Heart left ventricle (tissue), 16 donors: ENCODE data around the gene CLCF1. TPM values are rescaled to one million over a fixed set of nuclear protein-coding genes. Genes with fewer than 3 reads are reported as not detected.

ENCODE experiments used
- ATAC-seq, 4 donors: fragments of 200-7000 bp; cut with Tn5 transposase; one replicate each; pipeline ENCODE4 v1.9.1; 2020 to 2022; ENCODE audit warnings: moderate library complexity in 4 of 4, mild to moderate bottlenecking in 3 of 4, moderate number of reproducible peaks in 1 of 4
- DNase-seq, 5 donors: peaks; one replicate each; pipeline ENCODE4 v3.0.0-alpha.2; 2020
- H3K27ac ChIP-seq, 12 donors: fragments of 200-600 bp; sonication (generic) in 4 of 12; one replicate each; pipeline versions ENCODE4 v1.5.0 to v1.8.0; 2016 to 2022; ENCODE audit warnings: mild to moderate bottlenecking in 2 of 12
- H3K27me3 ChIP-seq, 9 donors: fragments of 200-600 bp; sonication (generic) in 2 of 9; one replicate each; pipeline versions ENCODE4 v1.5.1 to v1.8.0; 2016 to 2022; ENCODE audit warnings: mild to moderate bottlenecking in 3 of 9
- H3K36me3 ChIP-seq, 9 donors: fragments of 200-600 bp; sonication (generic) in 2 of 9; one replicate each; pipeline versions ENCODE4 v1.5.0 to v1.8.0; 2018 to 2022; ENCODE audit warnings: mild to moderate bottlenecking in 2 of 9
- H3K4me1 ChIP-seq, 12 donors: fragments of 200-600 bp; sonication (generic) in 4 of 12; one replicate each; pipeline versions ENCODE4 v1.5.0 to v1.8.0; 2016 to 2022; ENCODE audit warnings: mild to moderate bottlenecking in 3 of 12
- H3K4me3 ChIP-seq, 12 donors: fragments of 200-600 bp; sonication (generic) in 4 of 12; one replicate each; pipeline versions ENCODE4 v1.5.0 to v1.8.0; 2017 to 2022; ENCODE audit warnings: mild to moderate bottlenecking in 9 of 12, moderate library complexity in 4 of 12
- H3K9me3 ChIP-seq, 12 donors: fragments of 200-600 bp; sonication (generic) in 4 of 12; one replicate each; pipeline versions ENCODE4 v1.5.0 to v1.8.0; 2016 to 2022; ENCODE audit warnings: mild to moderate bottlenecking in 1 of 12
- CTCF ChIP-seq, 12 donors: fragments of 200-600 bp; sonication (generic) in 4 of 12; IDR thresholded peaks; one replicate each; pipeline versions ENCODE4 v1.5.0 to v1.8.0; 2018 to 2022; ENCODE audit warnings: antibody characterized with exemption in 12 of 12, mild to moderate bottlenecking in 5 of 12
- POLR2A ChIP-seq, 2 donors: fragments of 450-650 bp; IDR thresholded peaks; one replicate each; pipeline ENCODE4 v1.6.1; 2017; ENCODE audit warnings: antibody characterized with exemption in 2 of 2, mild to moderate bottlenecking in 2 of 2, moderate library complexity in 2 of 2
- WGBS, 4 donors: extraction: QIAGEN DNeasy Blood & Tissue Kit in 2 of 4; methylation state at CpG; one replicate each; pipeline versions ENCODE4 v1.1.5 to v1.1.7; 2013 to 2018; 5-methylcytosine and 5-hydroxymethylcytosine counted together
- intact Hi-C, 10 donors: fragments of 100-400 bp; cut with DNase I; formaldehyde crosslinking; loops; one replicate each; pipeline versions ENCODE4 v1.11.1 to v1.14.2; 2022
- polyA plus RNA-seq, 2 donors: library from polyadenylated mRNA; stranded (reverse); fragments of 200-250 nt; gene quantifications; one replicate each; pipeline ENCODE4 v1.2.3, GENCODE V29; 2013
- total RNA-seq, 9 donors: library from RNA; depleted of rRNA in 2 of 9; stranded (reverse); fragments of >200 nt in 2 of 9; fragmentation: NEBNext Ultra II Directional in 3 of 9; extraction: Animal tissue kit (Norgen Biotek cat#: 25700) in 3 of 9; gene quantifications; one replicate each; pipeline versions ENCODE4 v1.1.0 to v1.2.4, GENCODE V29; 2016 to 2023
- donor health status: ischemic (EF 13 %, LVEDD 7.1; RV severe dilation, severe dysfunction).
- donor health status: healthy with polysubstance abuse.
- donor health status: DM: no; HTN: yes; CAD: no.
- donor health status: DM: no; HTN: no; CAD: no.
- donor health status: ischemic (EF 25% LVEDD 6.9; RV normal size, moderate dysfunction).
- donor health status: ischemic (EF 25% LVEDD 5.7; RV mildly dilated, moderate dysfunction).
- donor health status: healthy.
- donor health status: DM: yes; HTN: yes; CAD: no.
- donor health status: ischemic (EF 35%, LVEDD 5.7; RV mildly dilated, moderate dysfunction).
- donor health status: nonischemic (EF 11% LVEDD 7.7; RV severe dilation, severe dysfunction).
- donor health status: DM: yes; HTN: yes; CAD: no.
- donor health status: PGD.
- donor health status: ischemic (EF 29% LVEDD 5.4; RV normal size, mild dysfunction).
- donor health status: nonischemic (EF 23%, LVEDD 6.1; RV moderate dilation, normal function).

CLCF1 gene
- total and polyA plus RNA-seq, 11 donors = 0.25 to 17.1 (median 1.7) TPM

GRCh38 chr11:67400942-67401494 is 27.6 kb upstream of the CLCF1 start:
- peak in 1 of 5 donors; percentile 78 for DNase-seq
- Histone ChIP-seq H3K9me3 (no peaks in the 10 kb centered on the region), H3K27me3 (no peaks in the 10 kb centered on the region), H3K4me1 (peaks cover 0 to 66% (median 34%) of the 10 kb centered on the region in 12 donors), H3K36me3 (peaks cover 0 to 46% (median 35%) of the 10 kb centered on the region in 9 donors), H3K4me3 (peak overlapping the region; percentile 74 to 100 (median 86)), H3K27ac (peak overlapping the region; percentile 91 to 99 (median 97))
- TF ChIP-seq POLR2A (IDR thresholded peaks at IDR 0.05) (no peak), CTCF (IDR thresholded peaks at IDR 0.05) (no peak)
- intact Hi-C loops = loop anchor here (1.0 to 10.0 kb wide), 6 partner anchors 64 to 106 kb away; partner anchors contain the start of genes TMEM134 (in 9 of the 10), CDK2AP2 (in 1 of the 10) and PITPNM1 (in 1 of the 10)
- ATAC-seq = no peak
- 2 to 9% (median 4%) methylated on average over 6 to 27 of the region's 27 CpGs for WGBS, 4 donors

GRCh38 chr11:67400251-67400941 is 27.0 kb upstream of the CLCF1 start:
- peaks cover 0 to 66% (median 34%) of the 10 kb centered on the region in 12 donors for H3K4me1 ChIP-seq
- intact Hi-C loops = loop anchor here in 9 of 10 donors (2.0 to 10.0 kb wide), 4 partner anchors 64 to 107 kb away; partner anchors contain the start of genes TMEM134 (in 8 of the 9), CDK2AP2 (in 1 of the 9) and PITPNM1 (in 1 of the 9)
- H3K9me3 ChIP-seq = no peaks in the 10 kb centered on the region
- peak overlapping the region in 11 of 12 donors; percentile 91 to 99 (median 97) for H3K27ac ChIP-seq
- no peaks in the 10 kb centered on the region for H3K27me3 ChIP-seq
- ATAC-seq (peak in 3 of 4 donors; percentile 1 to 20 (median 12)), DNase-seq (peak in 4 of 5 donors; percentile 54 to 60 (median 57))
- H3K36me3 ChIP-seq = peaks cover 0 to 52% (median 35%) of the 10 kb centered on the region in 9 donors
- 38 to 40% (median 39%) methylated on average over 14 to 23 of the region's 23 CpGs for WGBS, 4 donors
- H3K4me3 ChIP-seq = peak overlapping the region; percentile 74 to 100 (median 86)
- TF ChIP-seq POLR2A (IDR thresholded peaks at IDR 0.05) (no peak), CTCF (IDR thresholded peaks at IDR 0.05) (no peak)

GRCh38 chr11:67398661-67399563 is 25.5 kb upstream of the CLCF1 start:
- Histone ChIP-seq H3K4me3 (no peak overlapping the region), H3K36me3 (peaks cover 0 to 55% (median 39%) of the 10 kb centered on the region in 9 donors), H3K27me3 (no peaks in the 10 kb centered on the region), H3K4me1 (peaks cover 0 to 64% (median 34%) of the 10 kb centered on the region in 12 donors), H3K27ac (no peak overlapping the region), H3K9me3 (no peaks in the 10 kb centered on the region)
- 84 to 87% (median 86%) methylated on average over 24 to 31 of the region's 31 CpGs for WGBS, 4 donors
- TF ChIP-seq POLR2A (IDR thresholded peaks at IDR 0.05) (no peak), CTCF (IDR thresholded peaks at IDR 0.05) (no peak)
- intact Hi-C loops = loop anchor here in 1 of 10 donors (5.0 kb wide), 1 partner anchor 108 kb away; the partner anchor contains the start of genes CDK2AP2 and PITPNM1
- ATAC-seq (no peak), DNase-seq (peak in 1 of 5 donors; percentile 42)
